A549 (cell line): Measurements from ENCODE around the gene RASA4. TPM values are rescaled to one million over a fixed set of nuclear protein-coding genes. Genes with fewer than 3 reads are reported as not detected.
"Not testable (repeated sequence)": the region's sequence is repeated elsewhere in the genome, so short reads cannot be mapped to it uniquely, and the experiment has no call there.

Experiments
- ATAC-seq, 2 experiments: fragments of 200-7000 bp in 1 of 2; fragments of >200 bp in 1 of 2; cut with Nextera tagmentation in 1 of 2; cut with Tn5 transposase in 1 of 2; 3 replicates each; pipeline versions ENCODE4 v1.8.0 to v1.9.1; 2018 to 2020; ENCODE audit warnings: mild to moderate bottlenecking in 1 of 2, moderate library complexity in 1 of 2
- CTCF ChIA-PET: fragments of 300-600 bp; sonication (Branson Sonifier 250); formaldehyde crosslinking; extraction: SDS; loops from one replicate; lab custom pipeline; 2021; ENCODE audit warnings: antibody characterized with exemption, inconsistent platforms; lab: Yijun Ruan, JAX
- POLR2A ChIA-PET: fragments of 350-600 bp; formaldehyde crosslinking; extraction: SDS; loops from one replicate; lab custom pipeline; 2021; ENCODE audit warnings: antibody characterized with exemption, inconsistent platforms; lab: Yijun Ruan, JAX
- DNase-seq, 2 experiments: peaks; one replicate each; pipeline versions ENCODE4 v3.0.0 to v3.0.0-alpha.2; 2011 to 2016; ENCODE audit warnings: low read depth in 1 of 2, low spot score in 1 of 2
- FAIRE-seq: peaks from 2 replicates; lab custom pipeline; 2011; peaks lifted over from hg19 to GRCh38; lab: Jason Lieb, UNC
- H3K27ac ChIP-seq, 2 experiments: fragments of >200 bp; sonication (Bioruptor Twin); formaldehyde crosslinking; 3 replicates each; pipeline ENCODE4 v1.5.1; 2016 to 2017
- H3K4me1 ChIP-seq: fragments of >200 bp; sonication (Bioruptor Twin); formaldehyde crosslinking; 3 replicates; pipeline ENCODE4 v1.6.1; 2016
- H3K4me2 ChIP-seq: fragments of >200 bp; sonication (Bioruptor Twin); formaldehyde crosslinking; 3 replicates; pipeline ENCODE4 v1.6.1; 2016
- H3K4me3 ChIP-seq: fragments of >200 bp; sonication (Bioruptor Twin); formaldehyde crosslinking; 3 replicates; pipeline ENCODE4 v1.5.1; 2016
- H3K9me3 ChIP-seq: fragments of >200 bp; sonication (Bioruptor Twin); formaldehyde crosslinking; 3 replicates; pipeline ENCODE4 v1.6.1; 2016
- ZC3H11A ChIP-seq: fragments of 450-650 bp; IDR thresholded peaks from 2 replicates; pipeline ENCODE4 v1.6.1; 2014; ENCODE audit warnings: antibody characterized with exemption, mild to moderate bottlenecking
- WGBS: methylation state at CpG from one replicate; pipeline ENCODE4 v1.1.6; 2017; ENCODE audit errors: missing lambda C conversion rate; 5-methylcytosine and 5-hydroxymethylcytosine counted together
- polyA plus RNA-seq, 4 experiments: library from polyadenylated mRNA; depleted of rRNA in 3 of 4; stranded (reverse); fragments of >200 nt; fragmentation: RNase III in 1 of 4; extraction: RNeasy Plus Mini Kit Qiagen cat#74134 plus additional on column Dnase treatment in 1 of 4; gene quantifications; 2 replicates in 3 of 4; 3 replicates in 1 of 4; pipeline ENCODE4 v1.2.3, GENCODE V29; 2011 to 2017
- small RNA-seq, 6 experiments: library from RNA; depleted of rRNA; stranded (forward); fragments of <200 nt; gene quantifications; one replicate each; pipeline ENCODE3, GENCODE V24; 2012

Gene RASA4
- polyA plus RNA-seq, 2 of the 4 experiments (the other 2 are of a cell fraction) = 1.8 to 3.2 TPM

DNA sequence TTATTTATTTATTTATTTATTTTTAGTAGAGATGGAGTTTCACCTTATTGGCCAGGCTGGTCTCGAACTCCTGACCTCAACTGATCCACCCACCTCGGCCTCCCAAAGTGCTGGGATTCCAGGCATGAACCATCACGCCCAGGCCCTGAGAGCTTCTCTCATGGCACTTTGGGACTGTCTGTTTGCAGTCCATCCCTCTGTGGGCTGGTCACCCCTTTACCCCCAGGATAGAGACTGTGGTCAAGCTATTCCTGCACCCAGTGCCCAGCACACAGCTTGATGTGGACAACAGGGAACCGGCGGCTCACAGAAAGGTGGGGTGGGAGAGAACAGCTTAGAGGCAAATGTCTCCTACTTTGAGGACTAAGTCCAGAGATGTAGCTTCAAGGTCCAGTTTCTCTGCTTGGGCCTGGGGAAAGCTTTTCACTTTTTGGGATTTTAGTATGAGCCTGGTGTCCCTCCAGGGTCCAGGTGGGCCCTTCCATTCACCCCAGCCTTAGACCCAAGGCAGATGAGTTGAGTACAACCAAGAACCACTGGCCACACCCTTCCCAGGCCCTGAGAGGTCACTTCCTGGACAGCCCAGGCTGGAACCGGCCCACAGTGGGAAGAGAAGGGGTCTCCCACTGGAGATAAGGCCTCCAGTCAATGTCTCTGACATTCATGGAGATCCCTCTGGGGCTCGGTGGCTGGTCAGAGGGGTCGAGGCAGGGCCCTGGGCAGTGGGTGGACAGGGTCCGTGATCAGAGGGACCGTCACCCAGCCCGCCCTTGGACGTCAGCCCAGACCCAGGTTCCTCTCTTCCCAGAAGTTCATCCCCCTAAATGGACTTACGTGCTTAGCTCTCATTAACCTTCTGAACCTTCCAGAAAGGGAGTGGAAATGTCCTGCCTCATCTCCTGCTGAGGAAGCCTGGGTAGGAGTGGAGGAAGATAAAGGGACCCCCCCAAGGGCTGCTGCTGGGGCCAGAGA lies 88.4 kb downstream of the RASA4 start:
- H3K27ac ChIP-seq, H3K4me1 ChIP-seq, FAIRE-seq, CTCF ChIA-PET, H3K9me3 ChIP-seq, H3K4me3 ChIP-seq, H3K4me2 ChIP-seq, POLR2A ChIA-PET, DNase-seq: not testable (repeated sequence)
- peak in 1 of 2 experiments; percentile 2; a peak in 1 of 6 replicates for ATAC-seq
- 94% methylated on average over 5 of the region's 13 CpGs for WGBS
- peak; percentile 23; the same call in 1 of the 2 replicates for TF ChIP-seq ZC3H11A

DNA sequence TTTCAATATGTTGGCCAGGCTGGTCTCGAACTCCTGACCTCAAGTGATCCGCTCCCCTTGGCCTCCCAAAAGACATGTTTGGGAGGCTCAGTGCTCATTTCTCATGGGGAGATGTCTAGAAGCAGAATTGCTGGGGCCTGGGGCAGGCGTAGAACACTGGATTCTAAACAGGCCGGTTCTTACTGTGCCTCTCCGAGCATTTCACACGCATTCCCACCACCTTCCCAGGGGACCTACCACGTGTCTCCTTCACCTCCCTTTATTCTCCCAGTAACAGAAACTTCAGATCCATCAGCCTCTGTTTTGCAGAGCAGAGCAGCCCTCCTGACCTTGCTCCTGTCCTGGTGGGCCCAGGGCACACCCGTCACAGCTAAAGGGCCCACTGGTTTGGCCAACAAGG lies 89.4 kb downstream of the RASA4 start:
- 83% methylated on average over 1 of the region's 8 CpGs for WGBS
- FAIRE-seq, CTCF ChIA-PET: not testable (repeated sequence)

GRCh38 chr7:102524803-102525202 lies 91.8 kb downstream of the RASA4 start:
- H3K4me1 ChIP-seq, CTCF ChIA-PET, FAIRE-seq, H3K27ac ChIP-seq, H3K4me2 ChIP-seq, POLR2A ChIA-PET, DNase-seq, H3K9me3 ChIP-seq, H3K4me3 ChIP-seq: not testable (repeated sequence)
- peak; percentile 3 to 10; a peak in 4 of 6 replicates for ATAC-seq
- WGBS = 80% methylated on average over 1 of the region's 2 CpGs

More for the DNA sequence above, 89.4 kb downstream of the RASA4 start:
- H3K4me3 ChIP-seq, DNase-seq, H3K4me2 ChIP-seq, H3K4me1 ChIP-seq, H3K9me3 ChIP-seq, POLR2A ChIA-PET, ATAC-seq, H3K27ac ChIP-seq: not testable (repeated sequence)

Small RNA genes lying within 50 kb of the gene (small RNA-seq; reads per million reads assigned to genes)
- 0 reads per million in 6 experiments for gene UPK3BL1

Other genes with a start within 250 kb of the RASA4 start
- gene PRKRIP1, start 220.4 kb downstream of the RASA4 start, polyA plus RNA-seq (2011; rRNA removed) = 11.5 and 15.4 TPM in 2 replicates
- gene PRKRIP1, start 220.4 kb downstream of the RASA4 start, polyA plus RNA-seq (2017; fragmentation: RNase III; extraction: RNeasy Plus Mini Kit Qiagen cat#74134 plus additional on column Dnase treatment) = 21.3 to 25.6 TPM (median 24.1 TPM) in 3 replicates
- gene ORAI2, start 183.2 kb downstream of the RASA4 start, polyA plus RNA-seq (2011; rRNA removed) = 12.8 and 14.6 TPM in 2 replicates
- 17.3 to 22.1 TPM (median 21.8 TPM) in 3 replicates for gene ORAI2, start 183.2 kb downstream of the RASA4 start, polyA plus RNA-seq (2017; fragmentation: RNase III; extraction: RNeasy Plus Mini Kit Qiagen cat#74134 plus additional on column Dnase treatment)
- 3.1 and 4.0 TPM in 2 replicates for gene ALKBH4, start 151.9 kb downstream of the RASA4 start, polyA plus RNA-seq (2011; rRNA removed)
- 7.9 to 8.8 TPM (median 8.2 TPM) in 3 replicates for gene ALKBH4, start 151.9 kb downstream of the RASA4 start, polyA plus RNA-seq (2017; fragmentation: RNase III; extraction: RNeasy Plus Mini Kit Qiagen cat#74134 plus additional on column Dnase treatment)
- 10.7 and 14.9 TPM in 2 replicates for gene LRWD1, start 151.8 kb downstream of the RASA4 start, polyA plus RNA-seq (2011; rRNA removed)
- 26.3 to 28.7 TPM (median 28.1 TPM) in 3 replicates for gene LRWD1, start 151.8 kb downstream of the RASA4 start, polyA plus RNA-seq (2017; fragmentation: RNase III; extraction: RNeasy Plus Mini Kit Qiagen cat#74134 plus additional on column Dnase treatment)
- 70.5 and 99.0 TPM in 2 replicates for gene POLR2J, start 137.8 kb downstream of the RASA4 start, polyA plus RNA-seq (2011; rRNA removed)
- 101 to 107 TPM (median 104 TPM) in 3 replicates for gene POLR2J, start 137.8 kb downstream of the RASA4 start, polyA plus RNA-seq (2017; fragmentation: RNase III; extraction: RNeasy Plus Mini Kit Qiagen cat#74134 plus additional on column Dnase treatment)
- 0.83 and 0.93 TPM in 2 replicates for gene RASA4B, start 99.0 kb downstream of the RASA4 start, polyA plus RNA-seq (2011; rRNA removed)
- gene RASA4B, start 99.0 kb downstream of the RASA4 start, polyA plus RNA-seq (2017; fragmentation: RNase III; extraction: RNeasy Plus Mini Kit Qiagen cat#74134 plus additional on column Dnase treatment) = 1.4 to 1.5 TPM (median 1.4 TPM) in 3 replicates
- gene UPK3BL2, start 73.1 kb downstream of the RASA4 start, polyA plus RNA-seq (2011; rRNA removed) = 1.4 and 1.7 TPM in 2 replicates
- gene UPK3BL2, start 73.1 kb downstream of the RASA4 start, polyA plus RNA-seq (2017; fragmentation: RNase III; extraction: RNeasy Plus Mini Kit Qiagen cat#74134 plus additional on column Dnase treatment) = 3.3 to 3.9 TPM (median 3.7 TPM) in 3 replicates
- gene SPDYE2, start 65.5 kb downstream of the RASA4 start, polyA plus RNA-seq (2011; rRNA removed) = 0.11 TPM in 1 of 2 replicates, not detected in the other
- gene SPDYE2, start 65.5 kb downstream of the RASA4 start, polyA plus RNA-seq (2017; fragmentation: RNase III; extraction: RNeasy Plus Mini Kit Qiagen cat#74134 plus additional on column Dnase treatment) = not detected in 3 replicates
- 29.5 and 52.4 TPM in 2 replicates for gene POLR2J3, start 44.2 kb downstream of the RASA4 start, polyA plus RNA-seq (2011; rRNA removed)
- 22.2 to 33.4 TPM (median 25.5 TPM) in 3 replicates for gene POLR2J3, start 44.2 kb downstream of the RASA4 start, polyA plus RNA-seq (2017; fragmentation: RNase III; extraction: RNeasy Plus Mini Kit Qiagen cat#74134 plus additional on column Dnase treatment)
- 17.4 and 19.4 TPM in 2 replicates for gene UPK3BL1, start 26.0 kb upstream of the RASA4 start, polyA plus RNA-seq (2011; rRNA removed)
- gene UPK3BL1, start 26.0 kb upstream of the RASA4 start, polyA plus RNA-seq (2017; fragmentation: RNase III; extraction: RNeasy Plus Mini Kit Qiagen cat#74134 plus additional on column Dnase treatment) = 7.9 to 10.2 TPM (median 8.2 TPM) in 3 replicates
- not detected in 2 replicates for gene SPDYE2B, start 33.6 kb upstream of the RASA4 start, polyA plus RNA-seq (2011; rRNA removed)
- not detected in 3 replicates for gene SPDYE2B, start 33.6 kb upstream of the RASA4 start, polyA plus RNA-seq (2017; fragmentation: RNase III; extraction: RNeasy Plus Mini Kit Qiagen cat#74134 plus additional on column Dnase treatment)
- gene POLR2J2, start 54.9 kb upstream of the RASA4 start, polyA plus RNA-seq (2011; rRNA removed) = 1.3 and 3.0 TPM in 2 replicates
- gene POLR2J2, start 54.9 kb upstream of the RASA4 start, polyA plus RNA-seq (2017; fragmentation: RNase III; extraction: RNeasy Plus Mini Kit Qiagen cat#74134 plus additional on column Dnase treatment) = 0.19 to 0.53 TPM (median 0.43 TPM) in 3 replicates
- 6.9 and 9.1 TPM in 2 replicates for gene FAM185A, start 132.2 kb upstream of the RASA4 start, polyA plus RNA-seq (2011; rRNA removed)
- gene FAM185A, start 132.2 kb upstream of the RASA4 start, polyA plus RNA-seq (2017; fragmentation: RNase III; extraction: RNeasy Plus Mini Kit Qiagen cat#74134 plus additional on column Dnase treatment) = 7.4 to 8.1 TPM (median 7.5 TPM) in 3 replicates